BLaER1 (cell line): Measurements from ENCODE around the gene ADAMTSL3.

Experiments used
- H3K27ac ChIP-seq: shearing (Covaris generic); formaldehyde crosslinking; 2 replicates; pipeline ENCODE4 v1.8.1; 2022
- H3K27me3 ChIP-seq: shearing (Covaris generic); formaldehyde crosslinking; 2 replicates; pipeline ENCODE4 v1.8.1; 2022
- H3K36me3 ChIP-seq: shearing (Covaris generic); formaldehyde crosslinking; 2 replicates; pipeline ENCODE4 v1.8.1; 2022
- H3K4me1 ChIP-seq: shearing (Covaris generic); formaldehyde crosslinking; 2 replicates; pipeline ENCODE4 v1.8.1; 2022
- H3K4me2 ChIP-seq: shearing (Covaris generic); formaldehyde crosslinking; 2 replicates; pipeline ENCODE4 v1.8.1; 2022
- H3K4me3 ChIP-seq: shearing (Covaris generic); formaldehyde crosslinking; 2 replicates; pipeline ENCODE4 v1.8.1; 2022
- H3K9ac ChIP-seq: shearing (Covaris generic); formaldehyde crosslinking; 2 replicates; pipeline ENCODE4 v1.8.1; 2022
- H3K9me3 ChIP-seq: shearing (Covaris generic); formaldehyde crosslinking; 2 replicates; pipeline ENCODE4 v1.8.1; 2022
- H4K20me1 ChIP-seq: shearing (Covaris generic); formaldehyde crosslinking; 2 replicates; pipeline ENCODE4 v1.8.1; 2022
- Cebpa-rat ChIP-seq: shearing (Covaris generic); IDR thresholded peaks from 2 replicates; pipeline ENCODE4 v1.8.1; 2022

The ADAMTSL3 gene

DNA sequence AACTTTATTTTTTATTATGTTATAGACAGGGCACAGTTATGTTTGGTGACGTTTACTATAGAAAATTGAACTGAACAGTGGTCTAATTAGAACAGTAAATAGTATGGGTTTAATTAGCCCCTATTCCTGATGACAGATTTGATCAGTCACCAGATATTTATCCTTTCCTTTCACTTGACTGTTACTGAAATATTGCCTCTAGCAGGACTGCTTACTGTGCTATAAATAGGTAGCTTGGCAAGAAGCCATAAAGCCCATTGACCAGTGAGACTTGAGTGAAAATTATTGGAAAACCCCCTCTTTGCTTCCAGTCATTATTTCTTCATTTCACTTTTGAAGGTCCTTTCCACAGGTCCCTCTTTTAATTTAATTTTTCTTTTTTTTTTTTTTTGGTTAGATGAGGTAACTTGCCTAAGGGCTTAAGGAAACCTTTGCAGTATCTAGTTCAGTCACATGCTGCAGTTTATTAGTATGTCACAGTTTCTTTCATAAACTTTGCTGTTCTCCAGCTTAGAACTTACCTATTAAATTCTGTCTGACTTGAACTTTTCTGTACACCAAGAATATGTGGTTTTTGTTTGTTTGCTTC lies 115.6 kb downstream of the ADAMTSL3 start:
- no peak for TF ChIP-seq Cebpa-rat
- H3K4me2 ChIP-seq: no peak overlapping the region

DNA sequence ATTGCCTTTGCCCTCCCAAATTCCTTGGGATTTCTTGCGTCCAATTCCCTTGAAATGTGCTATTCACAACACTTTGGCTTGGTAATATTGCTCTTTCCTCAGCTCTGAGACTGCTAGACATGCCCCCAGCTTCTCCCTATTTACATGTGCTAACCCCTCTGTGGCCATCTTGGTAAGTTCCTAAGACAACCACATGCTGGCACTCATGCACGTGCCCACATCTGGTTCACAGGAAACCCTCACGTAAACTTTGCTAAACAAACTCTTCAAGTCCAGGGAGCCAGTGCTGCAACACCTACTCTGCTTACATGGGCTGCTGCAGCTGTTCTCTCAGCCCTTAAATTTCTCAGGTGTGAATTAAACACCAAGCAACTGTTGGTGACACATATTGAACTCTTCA lies 121.8 kb downstream of the ADAMTSL3 start:
- Histone ChIP-seq H3K9ac (no peak overlapping the region), H3K4me1 (no peaks in the 10 kb centered on the region), H4K20me1 (no peaks in the 10 kb centered on the region), H3K36me3 (no peaks in the 10 kb centered on the region), H3K4me2 (no peak overlapping the region), H3K4me3 (no peak overlapping the region), H3K27me3 (no peaks in the 10 kb centered on the region), H3K27ac (no peak overlapping the region), H3K9me3 (no peaks in the 10 kb centered on the region)
- no peak for TF ChIP-seq Cebpa-rat

More for the DNA sequence above, 115.6 kb downstream of the ADAMTSL3 start:
- H4K20me1 ChIP-seq: no peaks in the 10 kb centered on the region
- no peaks in the 10 kb centered on the region for H3K9me3 ChIP-seq
- no peaks in the 10 kb centered on the region for H3K27me3 ChIP-seq
- no peaks in the 10 kb centered on the region for H3K4me1 ChIP-seq
- H3K36me3 ChIP-seq: no peaks in the 10 kb centered on the region
- no peak overlapping the region for H3K27ac ChIP-seq
- no peak overlapping the region for H3K4me3 ChIP-seq
- H3K9ac ChIP-seq: no peak overlapping the region

DNA sequence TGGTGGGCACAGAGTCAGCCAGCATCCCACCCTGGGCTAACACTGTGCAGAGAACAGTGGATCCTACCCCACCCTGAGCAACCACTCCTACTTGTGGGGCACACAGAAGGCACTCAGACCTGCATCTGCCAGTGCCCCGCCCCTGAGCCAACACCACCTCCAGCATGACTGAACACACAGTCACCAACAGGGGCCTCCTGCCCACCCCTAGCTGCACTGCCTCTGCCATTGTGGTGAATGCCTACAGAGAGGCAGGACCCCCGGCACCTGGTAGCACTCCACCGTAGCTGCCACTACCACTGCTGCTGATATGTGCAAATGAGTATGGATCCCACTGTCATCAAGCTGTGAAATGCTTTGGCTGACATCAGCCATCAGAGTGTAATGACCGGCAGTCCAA lies 123.1 kb downstream of the ADAMTSL3 start:
- H3K9me3 ChIP-seq: peaks cover under 1% of the 10 kb centered on the region; the same call in 1 of the 2 replicates
- TF ChIP-seq Cebpa-rat: no peak
- H3K4me2 ChIP-seq: no peak overlapping the region
- no peaks in the 10 kb centered on the region for H4K20me1 ChIP-seq
- H3K4me3 ChIP-seq: no peak overlapping the region
- no peaks in the 10 kb centered on the region for H3K4me1 ChIP-seq
- no peak overlapping the region for H3K9ac ChIP-seq
- H3K36me3 ChIP-seq: no peaks in the 10 kb centered on the region
- no peaks in the 10 kb centered on the region for H3K27me3 ChIP-seq
- H3K27ac ChIP-seq: no peak overlapping the region

DNA sequence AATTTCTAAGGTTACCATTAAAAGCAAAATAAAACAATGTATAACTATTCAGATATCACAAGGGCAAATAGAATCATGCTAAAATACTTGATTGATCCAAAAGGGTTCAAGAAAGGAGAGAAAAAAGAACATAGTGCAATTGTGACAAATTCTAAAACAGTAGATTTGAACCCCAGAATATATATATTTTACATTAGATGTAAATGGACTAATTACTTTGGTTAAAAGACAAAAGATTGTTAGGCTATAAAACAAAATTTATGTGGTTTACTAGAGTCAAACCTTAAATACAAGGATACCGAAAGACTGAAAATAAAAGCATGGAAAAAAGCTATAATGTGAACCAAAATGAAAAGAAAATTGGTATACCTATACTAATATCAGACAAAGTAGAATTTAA lies 129.3 kb downstream of the ADAMTSL3 start:
- Histone ChIP-seq H3K4me2 (no peak overlapping the region), H4K20me1 (no peaks in the 10 kb centered on the region), H3K36me3 (no peaks in the 10 kb centered on the region), H3K9ac (no peak overlapping the region), H3K27me3 (no peaks in the 10 kb centered on the region), H3K4me1 (no peaks in the 10 kb centered on the region), H3K9me3 (peaks cover 7% of the 10 kb centered on the region; the same call in 1 of the 2 replicates), H3K27ac (no peak overlapping the region), H3K4me3 (no peak overlapping the region)
- no peak for TF ChIP-seq Cebpa-rat

DNA sequence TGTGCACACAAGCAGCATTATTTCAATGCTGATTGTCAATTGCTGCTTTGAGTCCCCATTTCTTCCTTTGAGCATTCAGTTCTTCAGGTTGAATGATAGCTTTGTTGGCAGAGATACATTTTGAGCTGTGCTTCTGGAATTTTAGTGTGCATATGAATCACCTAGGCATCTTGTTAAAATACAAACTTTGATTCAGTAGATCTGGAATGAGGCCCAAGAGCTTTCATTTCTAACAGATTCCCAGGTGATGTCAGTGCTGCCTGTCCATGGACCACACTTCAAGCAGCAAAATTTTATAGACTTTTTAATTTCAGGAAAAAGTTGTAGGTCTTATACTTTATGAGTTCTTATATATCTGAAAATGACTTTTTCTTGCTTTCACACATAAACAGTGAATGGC lies 131.1 kb downstream of the ADAMTSL3 start:
- Histone ChIP-seq H3K9ac (no peak overlapping the region), H4K20me1 (no peaks in the 10 kb centered on the region), H3K4me2 (no peak overlapping the region), H3K36me3 (no peaks in the 10 kb centered on the region), H3K4me3 (no peak overlapping the region), H3K27me3 (no peaks in the 10 kb centered on the region), H3K4me1 (no peaks in the 10 kb centered on the region), H3K9me3 (peaks cover 7% of the 10 kb centered on the region; the same call in 1 of the 2 replicates), H3K27ac (no peak overlapping the region)
- TF ChIP-seq Cebpa-rat: no peak

DNA sequence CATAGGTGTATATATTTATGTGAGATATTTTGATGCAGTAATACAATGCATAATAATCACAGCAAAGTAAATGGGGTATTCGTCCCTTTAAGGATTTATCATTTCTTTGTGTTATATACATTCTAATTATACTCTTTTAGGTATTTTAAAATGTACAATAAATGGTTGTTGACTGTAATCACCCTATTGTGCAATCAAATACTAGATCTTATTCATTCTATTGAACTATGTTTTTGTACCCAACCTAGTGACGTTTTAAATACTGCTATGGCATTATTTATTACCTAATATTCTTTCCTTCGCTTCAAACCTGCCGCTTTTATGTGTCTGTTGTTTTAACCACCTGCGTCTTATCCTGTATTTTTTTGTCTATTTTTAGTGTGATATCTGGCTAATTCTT lies 132.4 kb downstream of the ADAMTSL3 start:
- no peaks in the 10 kb centered on the region for H3K27me3 ChIP-seq
- H3K9me3 ChIP-seq: peaks cover 7% of the 10 kb centered on the region; the same call in 1 of the 2 replicates
- H3K4me1 ChIP-seq: no peaks in the 10 kb centered on the region
- no peaks in the 10 kb centered on the region for H4K20me1 ChIP-seq
- no peak for TF ChIP-seq Cebpa-rat
- H3K9ac ChIP-seq: no peak overlapping the region
- no peaks in the 10 kb centered on the region for H3K36me3 ChIP-seq
- no peak overlapping the region for H3K4me3 ChIP-seq
- H3K4me2 ChIP-seq: no peak overlapping the region
- no peak overlapping the region for H3K27ac ChIP-seq

DNA sequence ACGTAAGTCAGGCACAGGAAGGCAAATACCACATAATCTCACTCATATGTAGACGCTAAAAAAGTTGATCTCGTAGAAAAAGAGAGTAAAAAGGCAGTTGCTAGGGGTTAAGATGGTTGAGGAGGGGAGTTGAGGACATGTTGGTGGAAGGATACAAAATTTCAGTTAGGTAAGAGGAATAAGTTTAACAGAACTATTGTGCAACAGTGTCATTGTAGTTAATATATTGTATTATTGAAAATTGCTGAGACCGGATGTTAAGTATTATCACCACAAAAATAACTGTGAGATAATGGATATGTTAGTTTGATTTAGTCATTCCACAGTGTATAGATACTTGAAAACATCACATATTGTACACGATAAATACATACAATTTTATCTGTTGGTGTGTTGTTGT lies 139.1 kb downstream of the ADAMTSL3 start:
- Histone ChIP-seq H3K27me3 (no peaks in the 10 kb centered on the region), H3K9me3 (no peaks in the 10 kb centered on the region), H3K36me3 (no peaks in the 10 kb centered on the region), H3K9ac (no peak overlapping the region), H3K4me2 (no peak overlapping the region), H3K4me1 (no peaks in the 10 kb centered on the region), H3K27ac (no peak overlapping the region), H3K4me3 (no peak overlapping the region), H4K20me1 (no peaks in the 10 kb centered on the region)
- TF ChIP-seq Cebpa-rat: no peak; the same call in 1 of the 2 replicates

DNA sequence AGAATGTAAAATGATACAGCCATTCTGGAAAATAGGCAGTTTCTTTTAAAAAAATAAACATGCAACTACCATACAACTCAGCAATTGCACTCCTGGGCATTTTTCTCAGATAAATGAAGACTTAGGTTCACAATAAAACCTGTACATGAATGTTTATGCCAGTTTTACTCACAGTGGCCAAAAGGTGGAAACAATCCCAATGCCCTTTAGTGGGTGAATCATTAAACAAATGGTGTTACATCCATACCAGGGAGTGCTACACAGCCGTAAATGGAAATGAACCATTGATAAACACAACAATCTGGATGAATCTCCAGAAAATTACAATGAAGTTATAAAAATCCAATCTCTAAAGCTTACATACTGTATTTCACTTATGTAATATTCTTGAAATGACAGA lies 140.3 kb downstream of the ADAMTSL3 start:
- H3K4me1 ChIP-seq: no peaks in the 10 kb centered on the region
- H3K4me2 ChIP-seq: no peak overlapping the region
- no peaks in the 10 kb centered on the region for H3K36me3 ChIP-seq
- no peak overlapping the region for H3K27ac ChIP-seq
- H3K4me3 ChIP-seq: no peak overlapping the region
- H3K27me3 ChIP-seq: no peaks in the 10 kb centered on the region
- no peaks in the 10 kb centered on the region for H4K20me1 ChIP-seq
- H3K9me3 ChIP-seq: no peaks in the 10 kb centered on the region
- no peak overlapping the region for H3K9ac ChIP-seq
- TF ChIP-seq Cebpa-rat: no peak

DNA sequence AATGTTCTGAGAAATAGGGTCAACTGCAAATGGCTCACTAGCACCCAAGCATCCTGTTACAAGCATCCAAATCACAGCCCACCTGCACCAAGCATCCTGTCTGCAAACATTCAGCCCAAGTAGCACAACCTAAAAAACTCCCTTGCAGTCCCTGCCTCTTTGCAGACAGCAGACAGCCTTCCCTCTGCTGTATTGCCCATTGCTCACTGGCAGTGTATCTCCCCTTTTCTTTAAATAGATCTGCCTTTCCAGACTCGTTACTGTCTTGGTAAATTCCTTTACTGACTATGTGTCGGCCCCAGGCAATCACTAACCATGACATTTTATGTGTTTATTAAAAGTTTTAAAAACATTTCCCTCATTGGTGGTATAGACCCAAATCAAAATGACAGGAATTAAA lies 155.4 kb downstream of the ADAMTSL3 start:
- H3K4me3 ChIP-seq: no peak overlapping the region
- no peak overlapping the region for H3K4me2 ChIP-seq
- no peaks in the 10 kb centered on the region for H4K20me1 ChIP-seq
- no peak overlapping the region for H3K27ac ChIP-seq
- no peaks in the 10 kb centered on the region for H3K27me3 ChIP-seq
- TF ChIP-seq Cebpa-rat: no peak
- H3K4me1 ChIP-seq: no peaks in the 10 kb centered on the region
- no peak overlapping the region for H3K9ac ChIP-seq
- H3K9me3 ChIP-seq: 0 out of 2 replicates have a peak, but pooled peaks cover 7% of the 10 kb centered on the region
- H3K36me3 ChIP-seq: no peaks in the 10 kb centered on the region

DNA sequence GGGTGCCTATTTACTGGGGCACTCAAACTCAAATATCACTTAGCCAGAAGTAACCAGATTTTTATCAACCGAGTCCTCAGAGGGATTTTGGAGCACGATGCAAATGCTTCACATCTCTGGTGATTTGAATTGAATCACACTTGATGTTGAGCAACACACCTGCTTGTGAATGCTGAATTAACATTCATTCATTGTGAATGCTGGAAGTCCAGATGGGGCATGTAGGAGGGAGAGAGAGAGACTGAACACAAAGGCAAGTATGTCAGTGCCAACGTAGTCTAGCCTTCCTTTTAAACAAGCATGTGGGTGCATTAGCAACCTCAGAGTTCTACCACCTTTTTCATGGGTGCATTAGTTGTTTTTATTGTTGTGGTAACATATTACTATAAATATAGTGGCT lies 156.2 kb downstream of the ADAMTSL3 start:
- no peak for TF ChIP-seq Cebpa-rat
- H3K27ac ChIP-seq: no peak overlapping the region
- no peak overlapping the region for H3K9ac ChIP-seq
- no peak overlapping the region for H3K4me2 ChIP-seq
- H3K27me3 ChIP-seq: no peaks in the 10 kb centered on the region
- H4K20me1 ChIP-seq: no peaks in the 10 kb centered on the region
- H3K36me3 ChIP-seq: no peaks in the 10 kb centered on the region
- no peaks in the 10 kb centered on the region for H3K4me1 ChIP-seq
- H3K9me3 ChIP-seq: 0 out of 2 replicates have a peak, but pooled peaks cover 7% of the 10 kb centered on the region
- no peak overlapping the region for H3K4me3 ChIP-seq

DNA sequence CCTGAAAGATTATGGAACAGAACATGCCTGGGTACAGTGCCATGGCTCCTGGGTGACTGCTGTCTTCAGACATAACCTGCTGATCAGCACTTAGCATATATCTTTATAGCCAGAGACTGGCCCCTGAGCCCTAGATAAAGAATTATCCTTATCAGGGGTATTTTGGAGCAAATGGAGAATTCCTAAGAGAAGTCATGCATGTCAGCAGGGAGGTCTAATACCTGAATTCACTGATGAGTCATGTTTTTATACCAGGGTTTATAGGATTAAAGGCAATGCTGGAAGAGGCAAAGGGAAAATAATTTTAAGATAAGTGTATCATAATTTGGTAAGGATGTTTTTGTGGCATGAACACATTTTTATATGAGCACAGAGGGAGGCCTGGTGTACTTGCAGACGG lies 159.8 kb downstream of the ADAMTSL3 start:
- H3K9ac ChIP-seq: no peak overlapping the region
- TF ChIP-seq Cebpa-rat: no peak
- H3K4me1 ChIP-seq: no peaks in the 10 kb centered on the region
- no peaks in the 10 kb centered on the region for H3K36me3 ChIP-seq
- no peaks in the 10 kb centered on the region for H3K27me3 ChIP-seq
- H3K27ac ChIP-seq: no peak overlapping the region
- H4K20me1 ChIP-seq: no peaks in the 10 kb centered on the region
- no peak overlapping the region for H3K4me3 ChIP-seq
- no peak overlapping the region for H3K4me2 ChIP-seq
- no peaks in the 10 kb centered on the region for H3K9me3 ChIP-seq
